CD14-positive monocyte (primary cell): ENCODE results near the gene COX5B. TPM values are rescaled to one million over a fixed set of nuclear protein-coding genes. Genes with fewer than 3 reads are reported as not detected.

ENCODE experiments used
- DNase-seq, 3 donors: peaks; one replicate each; pipeline ENCODE4 v3.0.0-alpha.2; 2011 to 2022
- H2AFZ ChIP-seq: 2 replicates; pipeline ENCODE4 v1.6.0; 2012; ENCODE audit warnings: mild to moderate bottlenecking, low read depth, low read length, inconsistent platforms; ENCODE audit not compliant: insufficient read depth, poor library complexity, severe bottlenecking
- H3K27ac ChIP-seq, 2 donors: 1 replicate in 1 of 2; 2 replicates in 1 of 2; pipeline ENCODE4 v1.5.1; 2012 to 2013; ENCODE audit warnings: low read length in 2 of 2, control low read depth in 1 of 2, inconsistent platforms in 1 of 2, low read depth in 1 of 2, mild to moderate bottlenecking in 1 of 2
- H3K27me3 ChIP-seq, 2 donors: one replicate each; pipeline versions ENCODE4 v1.6.0 to v1.6.1; 2011 to 2013; ENCODE audit warnings: low read length in 2 of 2; ENCODE audit not compliant: control insufficient read depth in 2 of 2, insufficient read depth in 2 of 2
- H3K36me3 ChIP-seq, 2 donors: replicated peaks in 1 of 2; 1 replicate in 1 of 2; 2 replicates in 1 of 2; pipeline versions ENCODE4 v1.5.1 to v1.6.1; 2012 to 2013; ENCODE audit warnings: low read length in 2 of 2, control low read depth in 1 of 2, inconsistent platforms in 1 of 2, mild to moderate bottlenecking in 1 of 2; ENCODE audit not compliant: insufficient read depth in 2 of 2, control insufficient read depth in 1 of 2
- H3K4me1 ChIP-seq, 2 donors: 1 replicate in 1 of 2; 2 replicates in 1 of 2; pipeline versions ENCODE4 v1.5.1 to v1.6.1; 2012 to 2013; ENCODE audit warnings: low read length in 2 of 2, control low read depth in 1 of 2, inconsistent platforms in 1 of 2, mild to moderate bottlenecking in 1 of 2, moderate library complexity in 1 of 2; ENCODE audit not compliant: insufficient read depth in 2 of 2, control insufficient read depth in 1 of 2
- H3K4me2 ChIP-seq: replicated peaks from 2 replicates; pipeline ENCODE3; 2012; ENCODE audit warnings: low read length, moderate library complexity, mild to moderate bottlenecking; ENCODE audit not compliant: poor library complexity, severe bottlenecking; ENCODE audit errors: extremely low read depth
- H3K4me3 ChIP-seq, 3 experiments: fragments of 200-600 bp in 1 of 3; sonication (generic) in 1 of 3; replicated peaks in 1 of 3; 1 replicate in 2 of 3; 2 replicates in 1 of 3; pipeline ENCODE4 v1.5.1; 2011 to 2013; ENCODE audit warnings: low read length in 3 of 3, mild to moderate bottlenecking in 3 of 3, control low read depth in 2 of 3, low read depth in 2 of 3, inconsistent platforms in 1 of 3, moderate library complexity in 1 of 3
- H3K79me2 ChIP-seq: 2 replicates; pipeline ENCODE4 v1.6.0; 2012; ENCODE audit warnings: mild to moderate bottlenecking, control low read depth, inconsistent platforms, low read length, moderate library complexity; ENCODE audit not compliant: insufficient read depth
- H3K9ac ChIP-seq: 2 replicates; pipeline ENCODE4 v1.6.0; 2017; ENCODE audit warnings: low read length, mild to moderate bottlenecking; ENCODE audit not compliant: insufficient read depth, poor library complexity, severe bottlenecking
- H3K9me3 ChIP-seq, 2 donors: replicated peaks in 1 of 2; 1 replicate in 1 of 2; 2 replicates in 1 of 2; pipeline versions ENCODE4 v1.5.1 to v1.6.1; 2012 to 2013; ENCODE audit warnings: low read length in 2 of 2, control low read depth in 1 of 2; ENCODE audit not compliant: control insufficient read depth in 1 of 2, insufficient read depth in 1 of 2
- H4K20me1 ChIP-seq: 2 replicates; pipeline ENCODE4 v1.6.0; 2012; ENCODE audit warnings: mild to moderate bottlenecking, low read length, control low read depth, moderate library complexity; ENCODE audit not compliant: insufficient read depth
- H3K27ac Mint-ChIP-seq, 7 donors: one replicate each; pipeline ENCODE4 v1.8.0; 2020; ENCODE audit warnings: mild to moderate bottlenecking in 7 of 7, mixed read lengths in 7 of 7, moderate library complexity in 6 of 7, inconsistent platforms in 2 of 7
- H3K27me3 Mint-ChIP-seq, 3 donors: one replicate each; pipeline ENCODE4 v1.8.0; 2021 to 2022; ENCODE audit warnings: low read depth in 3 of 3, mild to moderate bottlenecking in 3 of 3, mixed read lengths in 3 of 3, moderate library complexity in 3 of 3, inconsistent platforms in 1 of 3
- H3K36me3 Mint-ChIP-seq, 2 donors: one replicate each; pipeline ENCODE4 v1.8.0; 2020; ENCODE audit warnings: mixed read lengths in 2 of 2, inconsistent platforms in 1 of 2, mild to moderate bottlenecking in 1 of 2
- H3K4me1 Mint-ChIP-seq: one replicate; pipeline ENCODE4 v1.8.0; 2020; ENCODE audit warnings: mild to moderate bottlenecking, mixed read lengths
- H3K4me3 Mint-ChIP-seq, 2 donors: one replicate each; pipeline ENCODE4 v1.8.0; 2020; ENCODE audit warnings: mild to moderate bottlenecking in 2 of 2, mixed read lengths in 2 of 2, moderate library complexity in 1 of 2
- H3K9me3 Mint-ChIP-seq, 7 donors: one replicate each; pipeline ENCODE4 v1.8.0; 2020 to 2022; ENCODE audit warnings: mixed read lengths in 7 of 7, mild to moderate bottlenecking in 6 of 7, moderate library complexity in 6 of 7, inconsistent platforms in 2 of 7
- WGBS: methylation state at CpG from one replicate; pipeline ENCODE4 v1.1.5; 2013; ENCODE audit warnings: missing lambda C conversion rate; ENCODE audit not compliant: insufficient coverage; 5-methylcytosine and 5-hydroxymethylcytosine counted together
- intact Hi-C, 2 donors: fragments of 100-400 bp; cut with micrococcal nuclease; formaldehyde crosslinking; loops; one replicate each; pipeline versions ENCODE4 v1.15.0 to v1.15.1; 2023
- polyA plus RNA-seq, 3 donors: library from polyadenylated mRNA; depleted of rRNA in 1 of 3; unstranded in 2 of 3; stranded (reverse) in 1 of 3; fragments of 300-500 nt in 2 of 3; fragments of >200 nt in 1 of 3; fragmentation: Illumina TruSeq in 2 of 3; gene quantifications; 1 replicate in 2 of 3; 2 replicates in 1 of 3; pipeline ENCODE4 v1.2.3, GENCODE V29; 2012 to 2021
- TF ChIP-seq, protein P1 (sequence below): fragments of 200-600 bp; IDR thresholded peaks from one replicate; pipeline ENCODE4 v1.8.0; 2022; ENCODE audit warnings: antibody characterized with exemption, mild to moderate bottlenecking

The COX5B gene
- polyA plus RNA-seq, 3 donors, result 215 to 598 (median 546) TPM

DNA sequence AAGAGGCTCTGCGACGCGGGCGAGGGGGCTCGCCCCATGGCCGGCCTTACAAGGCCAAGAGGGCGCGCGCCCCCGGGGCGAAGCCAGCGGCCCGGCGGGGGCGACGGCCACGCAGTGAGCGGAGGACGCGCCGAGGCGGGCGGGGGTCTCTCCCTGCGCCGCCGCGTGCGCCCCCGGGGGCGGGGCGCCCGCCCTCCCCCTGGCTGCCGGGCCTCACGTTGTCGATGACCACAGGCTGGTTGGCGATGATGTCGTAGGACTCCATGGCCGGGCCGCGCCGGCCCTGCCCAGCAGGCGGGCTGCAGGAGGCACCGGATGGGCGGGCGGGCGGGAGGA lies 17.7 kb downstream of the COX5B start:
- H3K9me3 ChIP-seq, result no peaks in the 10 kb centered on the region
- peak overlapping the region; percentile 93 for H3K4me2 ChIP-seq
- peaks cover 11% of the 10 kb centered on the region for H4K20me1 ChIP-seq
- H3K27ac ChIP-seq, result peak overlapping the region; percentile 92 to 94
- peaks cover 20 to 23% of the 10 kb centered on the region in 2 donors for H3K4me1 ChIP-seq
- WGBS, result under 1% methylated on average over 46 of the region's 46 CpGs
- peaks cover 0 to 1% (median 0%) of the 10 kb centered on the region in 7 donors for H3K9me3 Mint-ChIP-seq
- H3K27me3 Mint-ChIP-seq, result peaks cover 0 to 4% (median 2%) of the 10 kb centered on the region in 3 donors
- peaks cover 36% of the 10 kb centered on the region for H3K4me1 Mint-ChIP-seq
- H3K36me3 ChIP-seq, result peaks cover 15 to 18% of the 10 kb centered on the region in 2 donors
- peaks cover 32% of the 10 kb centered on the region for H3K79me2 ChIP-seq
- peak overlapping the region; percentile 73 for H2AFZ ChIP-seq
- peak overlapping the region; percentile 87 to 93 for H3K4me3 Mint-ChIP-seq
- peaks cover 14 to 21% of the 10 kb centered on the region in 2 donors for H3K36me3 Mint-ChIP-seq
- peak overlapping the region; percentile 86 for H3K9ac ChIP-seq
- no peaks in the 10 kb centered on the region for H3K27me3 ChIP-seq
- peak overlapping the region; percentile 63 to 84 (median 75) for H3K4me3 ChIP-seq
- TF ChIP-seq, protein P1, sequence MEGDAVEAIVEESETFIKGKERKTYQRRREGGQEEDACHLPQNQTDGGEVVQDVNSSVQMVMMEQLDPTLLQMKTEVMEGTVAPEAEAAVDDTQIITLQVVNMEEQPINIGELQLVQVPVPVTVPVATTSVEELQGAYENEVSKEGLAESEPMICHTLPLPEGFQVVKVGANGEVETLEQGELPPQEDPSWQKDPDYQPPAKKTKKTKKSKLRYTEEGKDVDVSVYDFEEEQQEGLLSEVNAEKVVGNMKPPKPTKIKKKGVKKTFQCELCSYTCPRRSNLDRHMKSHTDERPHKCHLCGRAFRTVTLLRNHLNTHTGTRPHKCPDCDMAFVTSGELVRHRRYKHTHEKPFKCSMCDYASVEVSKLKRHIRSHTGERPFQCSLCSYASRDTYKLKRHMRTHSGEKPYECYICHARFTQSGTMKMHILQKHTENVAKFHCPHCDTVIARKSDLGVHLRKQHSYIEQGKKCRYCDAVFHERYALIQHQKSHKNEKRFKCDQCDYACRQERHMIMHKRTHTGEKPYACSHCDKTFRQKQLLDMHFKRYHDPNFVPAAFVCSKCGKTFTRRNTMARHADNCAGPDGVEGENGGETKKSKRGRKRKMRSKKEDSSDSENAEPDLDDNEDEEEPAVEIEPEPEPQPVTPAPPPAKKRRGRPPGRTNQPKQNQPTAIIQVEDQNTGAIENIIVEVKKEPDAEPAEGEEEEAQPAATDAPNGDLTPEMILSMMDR, result no peak
- intact Hi-C loops, result loop anchor here (2.0 to 10.0 kb wide), 3 partner anchors 17 to 1029 kb away; partner anchors contain the start of genes COX5B (in 1 of the 2) and KANSL3 (in 1 of the 2)
- peak overlapping the region in 5 of 7 donors; percentile 87 to 97 (median 95) for H3K27ac Mint-ChIP-seq
- DNase-seq, result no peak

DNA sequence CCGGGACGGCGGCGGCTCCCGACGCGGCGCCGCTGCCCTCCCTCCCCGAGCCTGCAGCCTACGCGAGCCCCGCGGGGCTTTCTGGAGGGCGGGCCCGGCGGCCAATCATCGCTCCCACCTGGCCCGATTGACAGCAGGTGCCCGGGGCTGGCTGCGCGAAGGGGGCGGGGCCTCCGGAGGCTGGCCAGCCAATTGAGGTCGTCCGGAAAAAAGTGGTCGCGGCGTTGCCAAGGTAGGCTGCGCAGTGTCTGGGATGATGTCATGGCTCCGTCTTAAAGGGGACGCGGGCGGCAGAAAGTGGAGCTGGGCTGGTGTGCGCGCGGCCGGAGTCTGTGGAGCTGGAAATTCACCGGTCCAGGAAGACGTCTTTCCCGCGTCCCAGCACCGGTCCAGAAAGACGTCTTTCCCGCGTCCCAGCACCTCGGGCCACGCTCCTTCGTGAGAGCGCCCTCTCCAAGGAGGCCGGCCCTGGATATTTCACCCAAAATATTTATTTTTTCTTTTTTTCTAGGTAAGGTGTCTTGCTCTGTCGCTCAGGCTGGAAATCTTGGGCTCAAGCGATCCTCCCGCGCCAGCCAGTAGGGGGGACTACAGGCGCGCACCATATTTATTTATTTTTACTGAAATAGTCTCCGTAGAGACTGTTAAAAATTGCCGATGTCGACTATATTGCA lies 18.2 kb downstream of the COX5B start, which contains the start of gene ACTR1B:
Gene ACTR1B (minus strand): TSS at position 83 of the 674 bp plus-strand sequence. CDS start 154 bp downstream, outside the sequence.
- Histone ChIP-seq H3K27me3 (no peaks in the 10 kb centered on the region), H3K4me2 (peak within 1 kb of the TSS; percentile 93), H3K36me3 (peaks cover 10 to 13% of the 10 kb centered on the region in 2 donors), H3K9ac (peak within 1 kb of the TSS; percentile 86), H3K79me2 (peaks cover 32% of the 10 kb centered on the region), H3K9me3 (no peaks in the 10 kb centered on the region), H3K27ac (peak within 1 kb of the TSS; percentile 92 to 94), H3K4me1 (peaks cover 20 to 23% of the 10 kb centered on the region in 2 donors), H2AFZ (peak within 1 kb of the TSS; percentile 82), H4K20me1 (peaks cover 11% of the 10 kb centered on the region), H3K4me3 (peak within 1 kb of the TSS; percentile 63 to 84 (median 75))
- intact Hi-C loops, result loop anchor here (2.0 to 10.0 kb wide), 3 partner anchors 17 to 1029 kb away; partner anchors contain the start of genes COX5B (in 1 of the 2) and KANSL3 (in 1 of the 2)
- DNase-seq, result peak; percentile 88 to 95 (median 93)
- peak within 1 kb of the TSS; percentile 89 to 94 for H3K4me3 Mint-ChIP-seq
- peaks cover 9 to 16% of the 10 kb centered on the region in 2 donors for H3K36me3 Mint-ChIP-seq
- peaks cover 0 to 4% (median 2%) of the 10 kb centered on the region in 3 donors for H3K27me3 Mint-ChIP-seq
- peaks cover 0 to 1% (median 0%) of the 10 kb centered on the region in 7 donors for H3K9me3 Mint-ChIP-seq
- H3K4me1 Mint-ChIP-seq, result peaks cover 36% of the 10 kb centered on the region
- peak within 1 kb of the TSS; percentile 92 to 98 (median 96) for H3K27ac Mint-ChIP-seq
- WGBS, result 0% methylated on average over 44 of the region's 60 CpGs
- TF ChIP-seq, protein P1, result peak; percentile 57
